RWPE2 (cell line): ENCODE data around the gene KCNK3.

Experiments used
- ATAC-seq: fragments of 200-7000 bp; cut with Tn5 transposase; 3 replicates; pipeline ENCODE4 v1.9.1; 2021; ENCODE audit warnings: low read depth
- DNase-seq: peaks from one replicate; pipeline ENCODE4 v3.0.0-alpha.2; 2020; ENCODE audit warnings: low spot score
- H3K27ac ChIP-seq: fragments of 450-650 bp; 2 replicates; pipeline ENCODE4 v1.5.1; 2017; ENCODE audit warnings: mild to moderate bottlenecking; ENCODE audit not compliant: poor library complexity, severe bottlenecking
- H3K27me3 ChIP-seq: fragments of 250-450 bp; sonication (Bioruptor Pico); 2 replicates; pipeline ENCODE4 v1.5.1; 2021; ENCODE audit warnings: mild to moderate bottlenecking, moderate library complexity; ENCODE audit not compliant: insufficient read depth, poor library complexity, severe bottlenecking
- H3K36me3 ChIP-seq: fragments of 250-450 bp; sonication (Bioruptor Pico); 2 replicates; pipeline ENCODE4 v1.5.1; 2020; ENCODE audit warnings: low read depth, mild to moderate bottlenecking, moderate library complexity
- H3K4me1 ChIP-seq: fragments of 250-450 bp; sonication (Bioruptor Pico); 2 replicates; pipeline ENCODE4 v1.5.1; 2021; ENCODE audit warnings: mild to moderate bottlenecking, moderate library complexity; ENCODE audit not compliant: insufficient read depth, poor library complexity, severe bottlenecking
- H3K4me3 ChIP-seq: fragments of 250-450 bp; sonication (Bioruptor Pico); 2 replicates; pipeline ENCODE4 v1.5.1; 2021; ENCODE audit warnings: mild to moderate bottlenecking, moderate library complexity; ENCODE audit not compliant: severe bottlenecking
- H3K9me3 ChIP-seq: fragments of 250-450 bp; sonication (Bioruptor Pico); 2 replicates; pipeline ENCODE4 v1.5.1; 2021; ENCODE audit warnings: mild to moderate bottlenecking, moderate library complexity; ENCODE audit not compliant: severe bottlenecking
- CTCF ChIP-seq: fragments of 450-650 bp; IDR thresholded peaks from one replicate; pipeline ENCODE4 v1.5.1; 2017; ENCODE audit warnings: mild to moderate bottlenecking, moderate library complexity; ENCODE audit not compliant: poor library complexity, severe bottlenecking

Gene KCNK3

DNA sequence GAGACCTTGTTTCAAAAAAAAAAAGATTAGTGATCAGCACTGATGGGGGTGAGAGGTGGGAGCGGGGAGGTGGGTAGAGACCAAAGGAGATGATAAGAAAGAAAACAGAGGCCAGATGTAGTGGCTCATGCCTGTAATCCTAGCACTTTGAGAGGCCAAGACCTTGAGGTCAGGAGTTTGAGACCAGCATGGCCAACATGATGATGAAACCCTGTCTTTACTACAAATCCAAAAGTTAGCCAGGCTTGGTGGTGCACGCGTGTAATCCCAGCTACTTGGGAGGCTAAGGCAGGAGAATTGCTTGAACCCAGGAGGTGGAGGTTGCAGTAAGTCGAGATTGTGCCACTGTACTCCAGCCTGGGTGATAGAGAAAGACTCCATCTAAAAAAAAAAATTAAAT, 62.0 kb downstream of the KCNK3 start:
- DNase-seq: no peak
- H3K36me3 ChIP-seq: no peaks in the 10 kb centered on the region
- H3K27ac ChIP-seq: no peak overlapping the region
- H3K4me1 ChIP-seq: peaks cover 33% of the 10 kb centered on the region
- no peaks in the 10 kb centered on the region for H3K27me3 ChIP-seq
- no peak for ATAC-seq
- TF ChIP-seq CTCF: no peak
- no peaks in the 10 kb centered on the region for H3K9me3 ChIP-seq
- no peak overlapping the region for H3K4me3 ChIP-seq

- no peaks in the 10 kb centered on the region for H3K9me3 ChIP-seq
- no peak overlapping the region for H3K4me3 ChIP-seq
- no peaks in the 10 kb centered on the region for H3K27me3 ChIP-seq
- no peak overlapping the region for H3K27ac ChIP-seq
- ATAC-seq: no peak
- no peak for DNase-seq
- peaks cover 28% of the 10 kb centered on the region for H3K4me1 ChIP-seq
- no peak for TF ChIP-seq CTCF
- H3K36me3 ChIP-seq: no peaks in the 10 kb centered on the region
Measured at GRCh38 chr2:26754972-26755670, 62.6 kb downstream of the KCNK3 start.

- Histone ChIP-seq H3K27me3 (no peaks in the 10 kb centered on the region), H3K4me3 (no peak overlapping the region), H3K4me1 (peaks cover 23% of the 10 kb centered on the region), H3K9me3 (no peaks in the 10 kb centered on the region), H3K27ac (peak overlapping the region; percentile 99), H3K36me3 (no peaks in the 10 kb centered on the region)
- no peak for DNase-seq
- no peak for TF ChIP-seq CTCF
- ATAC-seq: no peak
Measured at GRCh38 chr2:26756337-26756736, 63.8 kb downstream of the KCNK3 start.

DNA sequence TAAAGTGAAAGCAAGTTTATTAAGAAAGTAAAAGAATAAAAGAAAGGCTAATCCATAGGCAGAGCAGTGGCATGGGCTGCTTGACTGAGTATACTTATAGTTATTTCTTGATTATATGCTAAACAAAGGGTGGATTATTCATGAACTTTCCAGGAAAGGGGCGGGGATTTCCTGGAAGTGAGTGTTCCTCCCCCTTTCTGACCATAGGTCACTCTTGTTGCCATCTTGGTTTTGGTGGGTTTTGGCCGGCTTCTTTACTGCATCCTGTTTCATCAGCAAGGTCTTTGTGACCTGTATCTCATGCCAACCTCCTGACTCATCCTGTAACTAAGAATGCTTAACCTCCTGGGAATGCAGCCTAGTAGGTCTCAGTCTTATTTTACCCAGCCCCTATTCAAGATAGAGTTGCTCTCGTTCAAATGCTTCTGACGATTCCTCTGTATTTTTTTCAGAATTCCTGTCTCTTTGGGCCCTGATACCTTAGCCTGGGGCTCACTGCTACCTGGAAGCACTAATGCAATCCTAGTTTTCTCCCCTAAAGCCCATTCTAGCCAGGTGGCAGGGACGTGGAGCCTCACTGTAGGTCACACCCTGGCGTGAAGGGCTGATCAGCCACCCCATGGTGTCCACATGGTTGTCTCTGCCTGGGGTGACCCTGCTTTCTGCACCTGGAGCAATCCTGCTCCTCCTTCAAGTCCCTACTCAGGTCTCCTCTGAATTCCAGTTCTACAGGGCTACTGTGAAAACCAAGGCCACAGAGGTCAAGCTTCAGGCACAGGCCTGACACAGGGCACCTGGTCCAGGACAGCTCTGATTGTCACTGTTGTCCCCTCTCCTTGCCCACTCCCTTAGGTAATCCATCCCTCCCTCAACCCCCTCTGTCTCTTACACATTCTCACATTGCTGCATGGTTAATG, 65.6 kb downstream of the KCNK3 start:
- Histone ChIP-seq H3K9me3 (no peaks in the 10 kb centered on the region), H3K4me3 (no peak overlapping the region), H3K4me1 (peaks cover 23% of the 10 kb centered on the region), H3K27me3 (no peaks in the 10 kb centered on the region), H3K36me3 (no peaks in the 10 kb centered on the region), H3K27ac (peak overlapping the region; percentile 99)
- ATAC-seq: peak; percentile 91
- TF ChIP-seq CTCF: no peak
- DNase-seq: peak; percentile 81
